ENCODE measurements around the gene PGLYRP4.

The PGLYRP4 gene

GRCh38 chr1:153348511-153349362, at the start of gene PGLYRP4:
Gene PGLYRP4, minus strand, starts transcription at chr1:153348841. Its CDS starts 909 bp downstream, at chr1:153347932.
- no peak for TF ChIP-seq POU6F1 (CRISPR knock-in tag; IDR thresholded peaks at IDR 0.05; ENCODE audit: borderline replicate concordance, low read depth)
- no peak for TF ChIP-seq OSR1 (CRISPR knock-in tag; IDR thresholded peaks at IDR 0.05)
- no peak for TF ChIP-seq PATZ1 (CRISPR knock-in tag; IDR thresholded peaks at IDR 0.05; ENCODE audit: borderline replicate concordance)
- no peak for TF ChIP-seq TCF4 (CRISPR knock-in tag; IDR thresholded peaks at IDR 0.05; ENCODE audit: borderline replicate concordance)
- ATAC-seq = no peak

GRCh38 chr1:153397924-153398651, 49.4 kb upstream of the PGLYRP4 start:
- no peak for ATAC-seq
- TF ChIP-seq BACH2 (CRISPR knock-in tag; IDR thresholded peaks at IDR 0.05; ENCODE audit: borderline replicate concordance) (no peak), ZNF565 (CRISPR knock-in tag; conservative IDR thresholded peaks at IDR 0.05; ENCODE audit: low read depth) (no peak), CREB5 (CRISPR knock-in tag; IDR thresholded peaks at IDR 0.05; ENCODE audit: low read depth) (no peak), TSHZ2 (CRISPR knock-in tag; IDR thresholded peaks at IDR 0.05) (no peak), ISL1 (CRISPR knock-in tag; IDR thresholded peaks at IDR 0.05) (no peak), OSR1 (CRISPR knock-in tag; IDR thresholded peaks at IDR 0.05) (no peak), ZFP30 (CRISPR knock-in tag; IDR thresholded peaks at IDR 0.05) (no peak), SNAI2 (CRISPR knock-in tag; IDR thresholded peaks at IDR 0.05) (no peak), ZNF8 (CRISPR knock-in tag; IDR thresholded peaks at IDR 0.05) (no peak), CSRNP3 (CRISPR knock-in tag; IDR thresholded peaks at IDR 0.05) (no peak)

GRCh38 chr1:153397051-153397923, 48.6 kb upstream of the PGLYRP4 start:
- ATAC-seq = no peak
- TF ChIP-seq PATZ1 (CRISPR knock-in tag; IDR thresholded peaks at IDR 0.05; ENCODE audit: borderline replicate concordance) = no peak
- no peak for TF ChIP-seq CREB5 (CRISPR knock-in tag; IDR thresholded peaks at IDR 0.05; ENCODE audit: low read depth)
- no peak for TF ChIP-seq GLIS3 (CRISPR knock-in tag; IDR thresholded peaks at IDR 0.05)
- no peak for TF ChIP-seq TSHZ2 (CRISPR knock-in tag; IDR thresholded peaks at IDR 0.05)
- no peak for TF ChIP-seq TCF4 (CRISPR knock-in tag; IDR thresholded peaks at IDR 0.05; ENCODE audit: borderline replicate concordance)
- no peak for TF ChIP-seq RARB (CRISPR knock-in tag; IDR thresholded peaks at IDR 0.05)
- TF ChIP-seq ZNF8 (CRISPR knock-in tag; IDR thresholded peaks at IDR 0.05) = no peak
- TF ChIP-seq ISL1 (CRISPR knock-in tag; IDR thresholded peaks at IDR 0.05) = no peak
- no peak for TF ChIP-seq ARNTL (CRISPR knock-in tag; IDR thresholded peaks at IDR 0.05; ENCODE audit: borderline replicate concordance, low read depth)
- no peak for TF ChIP-seq ESRRG (CRISPR knock-in tag; IDR thresholded peaks at IDR 0.05)

All from SK-N-SH treated with all-trans-retinoic acid at 6 μM for 48 hours (cell line).